Pons (tissue), 1 donor: ENCODE results near the gene GRK5.

Source experiments
- DNase-seq: peaks from one replicate; pipeline ENCODE4 v3.0.0-alpha.2; 2016; ENCODE audit warnings: low spot score

Gene GRK5

GRCh38 chr10:119407254-119407777 is 199.9 kb downstream of the GRK5 start:
- peak; percentile 65 for DNase-seq

- no peak for DNase-seq
These were observed 200.7 kb downstream of the GRK5 start for GRCh38 chr10:119408072-119408471.

- no peak for DNase-seq
These were observed 201.6 kb downstream of the GRK5 start for GRCh38 chr10:119408969-119409371.

GRCh38 chr10:119409385-119409784 is 202.0 kb downstream of the GRK5 start:
- no peak for DNase-seq

GRCh38 chr10:119409906-119410305 is 202.5 kb downstream of the GRK5 start:
- DNase-seq, result no peak

- no peak for DNase-seq
These were observed 203.2 kb downstream of the GRK5 start for GRCh38 chr10:119410361-119411116.

- peak; percentile 56 for DNase-seq
These were observed 205.1 kb downstream of the GRK5 start for GRCh38 chr10:119412244-119413092.

- no peak for DNase-seq
These were observed 205.7 kb downstream of the GRK5 start for GRCh38 chr10:119413093-119413453.

GRCh38 chr10:119413471-119414080 is 206.2 kb downstream of the GRK5 start:
- no peak for DNase-seq

GRCh38 chr10:119414081-119414611 is 206.8 kb downstream of the GRK5 start:
- no peak for DNase-seq

- DNase-seq, result no peak
These were observed 207.8 kb downstream of the GRK5 start for GRCh38 chr10:119415121-119415520.

- DNase-seq, result no peak
These were observed 208.4 kb downstream of the GRK5 start for GRCh38 chr10:119415536-119416503.

GRCh38 chr10:119416855-119417254 is 209.5 kb downstream of the GRK5 start:
- peak; percentile 51 for DNase-seq

GRCh38 chr10:119417852-119418251 is 210.5 kb downstream of the GRK5 start:
- no peak for DNase-seq

GRCh38 chr10:119418362-119418761 is 211.0 kb downstream of the GRK5 start:
- no peak for DNase-seq

- DNase-seq, result no peak
These were observed 212.6 kb downstream of the GRK5 start for GRCh38 chr10:119419931-119420330.

- no peak for DNase-seq
These were observed 213.8 kb downstream of the GRK5 start for GRCh38 chr10:119420950-119421875.

GRCh38 chr10:119421891-119422681 is 214.7 kb downstream of the GRK5 start:
- DNase-seq, result no peak
